H9 (cell line): Measurements from ENCODE around the gene AKAP12. TPM values are rescaled to one million over a fixed set of nuclear protein-coding genes. Genes with fewer than 3 reads are reported as not detected.

ENCODE experiments used
- DNase-seq: peaks from one replicate; pipeline ENCODE4 v3.0.0-alpha.2; 2017
- H2AFZ ChIP-seq: one replicate; pipeline ENCODE4 v1.6.1; 2013; ENCODE audit warnings: mild to moderate bottlenecking, low read length, control low read depth, moderate library complexity
- H2AK5ac ChIP-seq: 2 replicates; pipeline ENCODE4 v1.6.1; 2013; ENCODE audit warnings: low read length, control low read depth, mixed read lengths; ENCODE audit not compliant: insufficient read length
- H2BK120ac ChIP-seq: one replicate; pipeline ENCODE4 v1.6.1; 2013; ENCODE audit warnings: low read depth, mild to moderate bottlenecking, low read length, control low read depth, inconsistent platforms; ENCODE audit not compliant: poor library complexity, severe bottlenecking
- H2BK12ac ChIP-seq: 2 replicates; pipeline ENCODE4 v1.6.1; 2013; ENCODE audit warnings: low read length, control low read depth, mixed read lengths, low read depth; ENCODE audit not compliant: insufficient read length
- H2BK15ac ChIP-seq: 2 replicates; pipeline ENCODE4 v1.6.1; 2013; ENCODE audit warnings: low read depth, low read length, control low read depth
- H2BK20ac ChIP-seq: one replicate; pipeline ENCODE4 v1.6.1; 2013; ENCODE audit warnings: low read depth, mild to moderate bottlenecking, low read length, control low read depth, inconsistent platforms; ENCODE audit not compliant: poor library complexity, severe bottlenecking
- H2BK5ac ChIP-seq: 2 replicates; pipeline ENCODE4 v1.6.1; 2013; ENCODE audit warnings: low read length, control low read depth, mixed read lengths; ENCODE audit not compliant: insufficient read length
- H3K14ac ChIP-seq: 2 replicates; pipeline ENCODE4 v1.6.1; 2013; ENCODE audit warnings: low read length, control low read depth; ENCODE audit not compliant: insufficient read depth
- H3K18ac ChIP-seq: 2 replicates; pipeline ENCODE4 v1.6.1; 2013; ENCODE audit warnings: low read depth, mild to moderate bottlenecking, mixed read lengths, low read length, control low read depth; ENCODE audit not compliant: insufficient read length
- H3K23ac ChIP-seq: 2 replicates; pipeline ENCODE4 v1.6.1; 2013; ENCODE audit warnings: low read length, control low read depth, mixed read lengths, low read depth; ENCODE audit not compliant: insufficient read length
- H3K23me2 ChIP-seq: 2 replicates; pipeline ENCODE4 v1.6.1; 2013; ENCODE audit warnings: low read depth, mild to moderate bottlenecking, mixed read lengths, low read length, control low read depth; ENCODE audit not compliant: insufficient read length, poor library complexity, severe bottlenecking
- H3K27ac ChIP-seq: 2 replicates; pipeline ENCODE4 v1.5.1; 2013; ENCODE audit warnings: low read length, control low read depth, mixed read lengths, low read depth; ENCODE audit not compliant: insufficient read length
- H3K27me3 ChIP-seq: 2 replicates; pipeline ENCODE4 v1.6.1; 2013; ENCODE audit warnings: low read length, control low read depth, inconsistent platforms; ENCODE audit not compliant: insufficient read depth
- H3K4ac ChIP-seq: 2 replicates; pipeline ENCODE4 v1.6.1; 2013; ENCODE audit warnings: low read depth, mild to moderate bottlenecking, control low read depth, inconsistent platforms, low read length, moderate library complexity
- H3K4me1 ChIP-seq: 2 replicates; pipeline ENCODE4 v1.6.1; 2013; ENCODE audit warnings: low read length, control low read depth, inconsistent platforms; ENCODE audit not compliant: insufficient read depth
- H3K4me2 ChIP-seq: 2 replicates; pipeline ENCODE4 v1.6.1; 2013; ENCODE audit warnings: low read length, control low read depth, mixed read lengths; ENCODE audit not compliant: insufficient read length, insufficient read depth
- H3K56ac ChIP-seq: 2 replicates; pipeline ENCODE4 v1.6.1; 2013; ENCODE audit warnings: low read depth, mild to moderate bottlenecking, mixed read lengths, low read length, control low read depth; ENCODE audit not compliant: insufficient read length
- H3K79me1 ChIP-seq: 2 replicates; pipeline ENCODE4 v1.6.1; 2013; ENCODE audit warnings: low read depth, mild to moderate bottlenecking, moderate library complexity, low read length, control low read depth, inconsistent platforms; ENCODE audit not compliant: insufficient read depth, poor library complexity, severe bottlenecking
- H3K79me2 ChIP-seq: 2 replicates; pipeline ENCODE4 v1.6.1; 2013; ENCODE audit warnings: low read length, control low read depth, inconsistent platforms; ENCODE audit not compliant: insufficient read depth
- H3K9ac ChIP-seq: 2 replicates; pipeline ENCODE4 v1.6.1; 2013; ENCODE audit warnings: low read length, control low read depth, mixed read lengths; ENCODE audit not compliant: insufficient read length; ENCODE audit errors: extremely low read depth
- H3K9me3 ChIP-seq: one replicate; pipeline ENCODE4 v1.6.1; 2013; ENCODE audit warnings: low read depth, low read length, inconsistent platforms; ENCODE audit not compliant: control insufficient read depth
- H3T11ph ChIP-seq: one replicate; pipeline ENCODE4 v1.6.1; 2013; ENCODE audit warnings: mild to moderate bottlenecking, low read length, control low read depth, inconsistent platforms
- H4K20me1 ChIP-seq: one replicate; pipeline ENCODE4 v1.6.1; 2013; ENCODE audit not compliant: control insufficient read depth, insufficient read length, insufficient read depth
- H4K5ac ChIP-seq: 2 replicates; pipeline ENCODE4 v1.6.1; 2013; ENCODE audit warnings: low read depth, mild to moderate bottlenecking, mixed read lengths, low read length, control low read depth; ENCODE audit not compliant: insufficient read length
- H4K8ac ChIP-seq: replicated peaks from 2 replicates; pipeline ENCODE4 v1.6.1; 2013; ENCODE audit warnings: low read length, control low read depth, mixed read lengths, low read depth; ENCODE audit not compliant: insufficient read length
- H4K91ac ChIP-seq: 2 replicates; pipeline ENCODE4 v1.6.1; 2013; ENCODE audit warnings: low read depth, mild to moderate bottlenecking, moderate library complexity, mixed read lengths, low read length, control low read depth; ENCODE audit not compliant: insufficient read length
- H3K27ac Mint-ChIP-seq, 3 experiments: 2 replicates in 2 of 3; 3 replicates in 1 of 3; pipeline ENCODE4 v1.8.0; 2020 to 2021; ENCODE audit warnings: mixed read lengths in 3 of 3, mild to moderate bottlenecking in 1 of 3, moderate library complexity in 1 of 3
- H3K27me3 Mint-ChIP-seq: 2 replicates; pipeline ENCODE4 v1.8.0; 2021; ENCODE audit warnings: low read depth, mild to moderate bottlenecking, moderate library complexity, mixed read lengths
- H3K36me3 Mint-ChIP-seq, 3 experiments: 2 replicates in 2 of 3; 3 replicates in 1 of 3; pipeline ENCODE4 v1.8.0; 2020 to 2021; ENCODE audit warnings: low read depth in 3 of 3, mixed read lengths in 3 of 3; ENCODE audit not compliant: insufficient read depth in 1 of 3
- H3K4me1 Mint-ChIP-seq, 2 experiments: 2 replicates each; pipeline ENCODE4 v1.8.0; 2020; ENCODE audit warnings: mixed read lengths in 2 of 2
- H3K4me3 Mint-ChIP-seq, 2 experiments: 2 replicates in 1 of 2; 3 replicates in 1 of 2; pipeline ENCODE4 v1.8.0; 2020 to 2021; ENCODE audit warnings: mild to moderate bottlenecking in 2 of 2, mixed read lengths in 2 of 2, moderate library complexity in 1 of 2
- H3K9me3 Mint-ChIP-seq, 2 experiments: 2 replicates in 1 of 2; 3 replicates in 1 of 2; pipeline ENCODE4 v1.8.0; 2020; ENCODE audit warnings: mild to moderate bottlenecking in 2 of 2, mixed read lengths in 2 of 2, moderate library complexity in 1 of 2
- CTCF ChIP-seq: fragments of 200-600 bp; sonication (generic); conservative IDR thresholded peaks from 3 replicates; pipeline ENCODE4 v1.8.0; 2021; ENCODE audit warnings: antibody characterized with exemption, mild to moderate bottlenecking
- WGBS: extraction: QIAGEN DNeasy Blood & Tissue Kit; methylation state at CpG from one replicate; pipeline ENCODE4 v1.1.7; 2013; ENCODE audit warnings: missing lambda C conversion rate, low lambda C conversion rate, mixed read lengths; ENCODE audit not compliant: insufficient read length; ENCODE audit errors: extremely low coverage; 5-methylcytosine and 5-hydroxymethylcytosine counted together
- total RNA-seq: library from RNA; stranded (reverse); gene quantifications from 2 replicates; pipeline ENCODE4 v1.2.1, GENCODE V29; 2021

The AKAP12 gene
- total RNA-seq, 1 experiment from 2014 or later, result 52.3 TPM

DNA sequence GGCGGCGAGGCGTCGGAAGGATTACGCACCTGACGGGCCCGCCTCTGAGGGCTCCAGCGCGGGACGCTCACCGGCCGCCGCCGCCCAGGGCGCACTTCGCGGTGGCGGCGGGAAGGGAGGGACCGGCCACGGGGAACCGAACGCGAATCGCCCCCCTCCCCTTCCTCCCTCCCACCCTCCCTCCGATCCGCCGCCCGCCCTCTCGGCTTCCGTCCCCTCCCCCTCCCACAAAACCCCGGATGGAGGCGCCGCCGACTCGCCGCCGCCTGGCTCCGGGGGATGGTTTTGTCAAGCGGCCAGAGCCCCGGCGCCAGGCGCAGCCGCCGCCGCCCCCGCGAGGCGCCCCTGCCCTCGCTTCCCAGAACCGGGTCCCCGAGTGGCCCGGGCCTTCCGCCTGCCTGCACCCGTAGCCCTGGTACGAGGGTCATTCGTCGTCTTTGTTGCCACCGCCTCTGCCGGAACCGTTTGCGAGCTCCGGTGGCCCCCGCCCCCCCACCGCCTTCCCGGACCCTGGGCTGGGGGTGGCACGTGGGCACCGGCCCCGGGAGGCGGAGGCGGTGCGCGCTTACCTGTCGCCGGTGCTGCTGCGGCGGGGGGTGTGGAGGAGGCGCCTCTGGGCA is 151.2 kb downstream of the AKAP12 start:
- Histone ChIP-seq H3K27ac (peak overlapping the region; percentile 78), H3T11ph (no peak overlapping the region), H2BK120ac (no peak overlapping the region), H4K91ac (no peak overlapping the region), H3K79me2 (peaks cover 38% of the 10 kb centered on the region), H3K27me3 (no peaks in the 10 kb centered on the region), H3K23me2 (peaks cover 8% of the 10 kb centered on the region), H4K8ac (no peak overlapping the region), H3K4me2 (peak overlapping the region; percentile 27), H4K20me1 (no peaks in the 10 kb centered on the region), H3K9me3 (no peaks in the 10 kb centered on the region), H2AFZ (no peak overlapping the region), H3K56ac (no peak overlapping the region), H2BK5ac (no peak overlapping the region), H3K79me1 (peaks cover 3% of the 10 kb centered on the region), H2BK15ac (no peak overlapping the region), H3K4me1 (peaks cover 2% of the 10 kb centered on the region), H3K14ac (peak overlapping the region; percentile 95), H2AK5ac (no peak overlapping the region), H4K5ac (no peak overlapping the region), H2BK12ac (no peak overlapping the region), H3K4ac (peak overlapping the region; percentile 94; the same call in 1 of the 2 replicates), H2BK20ac (no peak overlapping the region), H3K9ac (peak overlapping the region; percentile 95), H3K23ac (no peak overlapping the region), H3K18ac (peak overlapping the region; percentile 91)
- no CpG with 5 or more reads among the region's 78 CpGs for WGBS
- Mint-ChIP-seq H3K4me3 (peak overlapping the region; percentile 92 to 93), H3K27me3 (no peaks in the 10 kb centered on the region), H3K36me3 (peaks cover 13 to 25% (median 13%) of the 10 kb centered on the region in 3 experiments; a peak in 6 of 7 replicates), H3K27ac (no peak overlapping the region), H3K9me3 (no peaks in the 10 kb centered on the region), H3K4me1 (peaks cover 32 to 40% of the 10 kb centered on the region in 2 experiments)
- DNase-seq, result peak; percentile 71
- TF ChIP-seq CTCF, result no peak; the same call in 2 of the 3 replicates
